Lower lobe of right lung (tissue), 2 donors: ENCODE results near the gene APC. TPM values are rescaled to one million over a fixed set of nuclear protein-coding genes. Genes with fewer than 3 reads are reported as not detected.

Source experiments
- ATAC-seq, 2 donors: fragments of 200-7000 bp; cut with Tn5 transposase; one replicate each; pipeline ENCODE4 v1.9.1; 2020 to 2022; ENCODE audit warnings: mild to moderate bottlenecking in 2 of 2, moderate library complexity in 2 of 2
- DNase-seq: peaks from one replicate; pipeline ENCODE4 v3.0.0-alpha.2; 2020
- H3K27ac ChIP-seq: fragments of 200-600 bp; one replicate; pipeline ENCODE4 v1.8.0; 2022
- H3K27me3 ChIP-seq: fragments of 200-600 bp; one replicate; pipeline ENCODE4 v1.8.0; 2022; ENCODE audit warnings: low read depth
- H3K36me3 ChIP-seq: fragments of 200-600 bp; one replicate; pipeline ENCODE4 v1.8.0; 2022; ENCODE audit warnings: mild to moderate bottlenecking
- H3K4me1 ChIP-seq: fragments of 200-600 bp; one replicate; pipeline ENCODE4 v1.8.0; 2022
- H3K4me3 ChIP-seq: fragments of 200-600 bp; one replicate; pipeline ENCODE4 v1.8.0; 2022; ENCODE audit warnings: mild to moderate bottlenecking
- H3K9me3 ChIP-seq: fragments of 200-600 bp; one replicate; pipeline ENCODE4 v1.8.0; 2022
- CTCF ChIP-seq: fragments of 200-600 bp; IDR thresholded peaks from one replicate; pipeline ENCODE4 v1.8.0; 2022; ENCODE audit warnings: antibody characterized with exemption, mild to moderate bottlenecking
- intact Hi-C: fragments of 100-400 bp; cut with DNase I; formaldehyde crosslinking; loops from one replicate; pipeline ENCODE4 v1.11.0; 2022
- total RNA-seq: library from RNA; stranded (reverse); fragmentation: NEBNext Ultra II Directional; extraction: Animal tissue kit (Norgen Biotek cat#: 25700); gene quantifications from one replicate; pipeline ENCODE4 v1.2.1, GENCODE V29; 2021
- donor health status: DM: no; HTN: yes; CAD: no; lungs with severe emphysema.

The APC gene
- total RNA-seq, 1 donor from 2014 or later: 47.7 TPM

- no peak for TF ChIP-seq CTCF
- no peak for DNase-seq
- Histone ChIP-seq H3K9me3 (no peaks in the 10 kb centered on the region), H3K27me3 (no peaks in the 10 kb centered on the region), H3K36me3 (no peaks in the 10 kb centered on the region), H3K4me3 (no peak overlapping the region), H3K27ac (no peak overlapping the region), H3K4me1 (peaks cover 18% of the 10 kb centered on the region)
- intact Hi-C loops: no loop called here
- ATAC-seq: no peak
Measured at GRCh38 chr5:112733586-112733985, 4.1 kb upstream of the APC start.

- Histone ChIP-seq H3K4me1 (peaks cover 19% of the 10 kb centered on the region), H3K9me3 (no peaks in the 10 kb centered on the region), H3K27ac (no peak overlapping the region), H3K36me3 (no peaks in the 10 kb centered on the region), H3K4me3 (no peak overlapping the region), H3K27me3 (no peaks in the 10 kb centered on the region)
- no peak for DNase-seq
- no peak for TF ChIP-seq CTCF
- intact Hi-C loops: no loop called here
- ATAC-seq: no peak
Measured at GRCh38 chr5:112734597-112734996, 3.1 kb upstream of the APC start.

GRCh38 chr5:112735702-112736101, 2.0 kb upstream of the APC start:
- Histone ChIP-seq H3K27me3 (no peaks in the 10 kb centered on the region), H3K4me1 (peaks cover 19% of the 10 kb centered on the region), H3K36me3 (no peaks in the 10 kb centered on the region), H3K4me3 (no peak overlapping the region), H3K9me3 (no peaks in the 10 kb centered on the region), H3K27ac (no peak overlapping the region)
- DNase-seq: no peak
- TF ChIP-seq CTCF: no peak
- no peak for ATAC-seq
- intact Hi-C loops: no loop called here

GRCh38 chr5:112737070-112737462, 619 bp upstream of the APC start:
- peak; percentile 46 to 48 for ATAC-seq
- Histone ChIP-seq H3K9me3 (no peaks in the 10 kb centered on the region), H3K4me1 (peaks cover 19% of the 10 kb centered on the region), H3K27me3 (no peaks in the 10 kb centered on the region), H3K4me3 (peak overlapping the region; percentile 69), H3K36me3 (no peaks in the 10 kb centered on the region), H3K27ac (peak overlapping the region; percentile 69)
- TF ChIP-seq CTCF: no peak
- intact Hi-C loops: no loop called here
- DNase-seq: no peak

GRCh38 chr5:112738191-112738560, 491 bp downstream of the APC start:
- no peak for TF ChIP-seq CTCF
- Histone ChIP-seq H3K27ac (peak overlapping the region; percentile 69), H3K36me3 (no peaks in the 10 kb centered on the region), H3K27me3 (no peaks in the 10 kb centered on the region), H3K9me3 (no peaks in the 10 kb centered on the region), H3K4me1 (peaks cover 19% of the 10 kb centered on the region), H3K4me3 (peak overlapping the region; percentile 69)
- intact Hi-C loops: no loop called here
- DNase-seq: no peak
- ATAC-seq: peak in 1 of 2 donors; percentile 19

- no peak overlapping the region for H3K27ac ChIP-seq
- no peak overlapping the region for H3K4me3 ChIP-seq
- TF ChIP-seq CTCF: no peak
- intact Hi-C loops: no loop called here
- H3K9me3 ChIP-seq: no peaks in the 10 kb centered on the region
- H3K4me1 ChIP-seq: peaks cover 10% of the 10 kb centered on the region
- no peaks in the 10 kb centered on the region for H3K36me3 ChIP-seq
- no peaks in the 10 kb centered on the region for H3K27me3 ChIP-seq
- DNase-seq (no peak), ATAC-seq (no peak)
Measured at GRCh38 chr5:112742424-112742823, 4.7 kb downstream of the APC start.
